Measurements from ENCODE around the gene ZNF804A.

Gene ZNF804A

DNA sequence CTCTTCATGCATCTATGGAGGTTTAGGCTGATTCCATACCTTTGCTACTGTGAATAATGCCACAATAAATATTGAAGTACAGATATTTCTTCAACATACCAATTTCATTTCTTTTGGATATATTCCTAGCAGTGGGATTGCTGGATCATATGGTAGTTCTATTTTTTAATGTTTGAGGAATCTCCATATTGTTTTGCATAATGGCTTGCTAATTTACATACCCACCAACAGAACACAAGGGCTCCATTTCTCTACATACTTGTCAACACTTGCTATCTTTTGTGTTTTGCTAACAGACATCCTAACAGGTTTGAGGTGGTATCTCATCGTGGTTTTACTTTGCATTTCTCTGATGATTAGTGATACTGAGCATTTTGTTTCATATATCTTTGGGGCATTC lies 253.2 kb downstream of the ZNF804A start:
- TF ChIP-seq, protein P1, sequence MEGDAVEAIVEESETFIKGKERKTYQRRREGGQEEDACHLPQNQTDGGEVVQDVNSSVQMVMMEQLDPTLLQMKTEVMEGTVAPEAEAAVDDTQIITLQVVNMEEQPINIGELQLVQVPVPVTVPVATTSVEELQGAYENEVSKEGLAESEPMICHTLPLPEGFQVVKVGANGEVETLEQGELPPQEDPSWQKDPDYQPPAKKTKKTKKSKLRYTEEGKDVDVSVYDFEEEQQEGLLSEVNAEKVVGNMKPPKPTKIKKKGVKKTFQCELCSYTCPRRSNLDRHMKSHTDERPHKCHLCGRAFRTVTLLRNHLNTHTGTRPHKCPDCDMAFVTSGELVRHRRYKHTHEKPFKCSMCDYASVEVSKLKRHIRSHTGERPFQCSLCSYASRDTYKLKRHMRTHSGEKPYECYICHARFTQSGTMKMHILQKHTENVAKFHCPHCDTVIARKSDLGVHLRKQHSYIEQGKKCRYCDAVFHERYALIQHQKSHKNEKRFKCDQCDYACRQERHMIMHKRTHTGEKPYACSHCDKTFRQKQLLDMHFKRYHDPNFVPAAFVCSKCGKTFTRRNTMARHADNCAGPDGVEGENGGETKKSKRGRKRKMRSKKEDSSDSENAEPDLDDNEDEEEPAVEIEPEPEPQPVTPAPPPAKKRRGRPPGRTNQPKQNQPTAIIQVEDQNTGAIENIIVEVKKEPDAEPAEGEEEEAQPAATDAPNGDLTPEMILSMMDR (conservative IDR thresholded peaks at IDR 0.05; ENCODE audit: low read depth, low read length), result no peak
- no peaks in the 10 kb centered on the region for H4K20me1 ChIP-seq (ENCODE audit: insufficient read depth)

DNA sequence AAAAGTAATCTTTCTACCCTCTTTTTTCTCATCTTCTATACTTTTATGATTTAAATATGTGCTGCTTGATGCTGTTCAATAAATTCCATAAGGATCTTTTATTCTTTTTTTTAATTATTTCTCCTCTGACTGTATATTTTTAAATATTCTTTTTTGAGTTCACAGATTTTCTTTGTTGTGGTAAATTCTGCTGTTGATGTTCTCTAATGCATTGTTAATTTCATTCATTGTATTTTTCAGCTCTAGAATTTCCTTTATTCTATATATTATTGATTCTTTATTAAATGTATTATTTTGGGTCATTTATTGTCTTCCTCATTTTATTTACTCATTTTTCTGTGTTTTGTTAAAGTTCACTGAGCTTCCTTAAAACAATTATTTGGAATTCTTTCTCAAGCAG lies 260.9 kb downstream of the ZNF804A start:
- Histone ChIP-seq H3K79me2 (ENCODE audit: insufficient read depth, low read depth) (peaks cover 5% of the 10 kb centered on the region), H2AFZ (ENCODE audit: low read depth) (no peak overlapping the region)
- TF ChIP-seq, protein P1 (conservative IDR thresholded peaks at IDR 0.05; ENCODE audit: low read depth, low read length), result no peak

More for the DNA sequence above, 253.2 kb downstream of the ZNF804A start:
- H2AFZ ChIP-seq (ENCODE audit: low read depth), result no peak overlapping the region
- H3K79me2 ChIP-seq (ENCODE audit: insufficient read depth, low read depth), result no peaks in the 10 kb centered on the region
- no peak overlapping the region for H3K9ac ChIP-seq
- no peak overlapping the region for H3K4me2 ChIP-seq
- H3K4me1 ChIP-seq (ENCODE audit: low read depth, poor library complexity, severe bottlenecking), result peaks cover 6% of the 10 kb centered on the region
- H3K27me3 ChIP-seq (ENCODE audit: insufficient read depth, low read depth), result no peaks in the 10 kb centered on the region
- no peak overlapping the region for H3K4me3 ChIP-seq (IDR thresholded peaks at IDR 0.05; ENCODE audit: insufficient read depth, low read depth, low read length)
- H3K36me3 ChIP-seq (ENCODE audit: insufficient read depth), result no peaks in the 10 kb centered on the region
- H3K27ac ChIP-seq, result no peak overlapping the region

DNA sequence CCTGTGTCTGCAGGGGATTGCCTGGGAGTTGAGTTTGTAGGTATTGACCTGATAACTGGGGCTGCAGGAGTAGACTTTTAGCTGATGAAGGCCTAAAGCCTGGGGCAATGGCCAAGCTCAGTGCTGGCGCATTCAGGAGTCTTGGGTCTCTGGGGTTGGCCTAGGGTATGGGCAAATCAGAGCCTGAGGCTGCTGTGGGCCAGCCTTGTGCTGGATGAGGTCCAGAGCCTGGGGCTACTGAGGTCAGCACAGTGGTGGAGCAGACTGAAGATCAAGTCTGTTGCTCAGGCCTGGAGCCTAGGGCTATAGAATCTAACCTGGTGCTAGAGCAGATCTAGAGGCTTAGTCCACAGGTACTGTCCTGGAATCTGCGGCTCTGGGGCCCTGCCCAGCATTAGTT lies 262.4 kb downstream of the ZNF804A start:
- Histone ChIP-seq H3K4me2 (no peak overlapping the region), H3K4me3 (IDR thresholded peaks at IDR 0.05; ENCODE audit: insufficient read depth, low read depth, low read length) (no peak overlapping the region), H3K27ac (no peak overlapping the region), H3K9ac (no peak overlapping the region), H3K4me1 (ENCODE audit: low read depth, poor library complexity, severe bottlenecking) (no peaks in the 10 kb centered on the region), H2AFZ (ENCODE audit: low read depth) (no peak overlapping the region), H3K27me3 (ENCODE audit: insufficient read depth, low read depth) (no peaks in the 10 kb centered on the region), H3K79me2 (ENCODE audit: insufficient read depth, low read depth) (peaks cover 5% of the 10 kb centered on the region), H4K20me1 (ENCODE audit: insufficient read depth) (no peaks in the 10 kb centered on the region), H3K36me3 (ENCODE audit: insufficient read depth) (no peaks in the 10 kb centered on the region)
- TF ChIP-seq, protein P1 (conservative IDR thresholded peaks at IDR 0.05; ENCODE audit: low read depth, low read length), result no peak

More for the DNA sequence above, 260.9 kb downstream of the ZNF804A start:
- H3K4me2 ChIP-seq, result no peak overlapping the region
- no peaks in the 10 kb centered on the region for H4K20me1 ChIP-seq (ENCODE audit: insufficient read depth)
- no peaks in the 10 kb centered on the region for H3K27me3 ChIP-seq (ENCODE audit: insufficient read depth, low read depth)
- no peak overlapping the region for H3K9ac ChIP-seq
- no peaks in the 10 kb centered on the region for H3K36me3 ChIP-seq (ENCODE audit: insufficient read depth)
- H3K27ac ChIP-seq, result no peak overlapping the region
- H3K4me3 ChIP-seq (IDR thresholded peaks at IDR 0.05; ENCODE audit: insufficient read depth, low read depth, low read length), result no peak overlapping the region
- H3K4me1 ChIP-seq (ENCODE audit: low read depth, poor library complexity, severe bottlenecking), result no peaks in the 10 kb centered on the region

DNA sequence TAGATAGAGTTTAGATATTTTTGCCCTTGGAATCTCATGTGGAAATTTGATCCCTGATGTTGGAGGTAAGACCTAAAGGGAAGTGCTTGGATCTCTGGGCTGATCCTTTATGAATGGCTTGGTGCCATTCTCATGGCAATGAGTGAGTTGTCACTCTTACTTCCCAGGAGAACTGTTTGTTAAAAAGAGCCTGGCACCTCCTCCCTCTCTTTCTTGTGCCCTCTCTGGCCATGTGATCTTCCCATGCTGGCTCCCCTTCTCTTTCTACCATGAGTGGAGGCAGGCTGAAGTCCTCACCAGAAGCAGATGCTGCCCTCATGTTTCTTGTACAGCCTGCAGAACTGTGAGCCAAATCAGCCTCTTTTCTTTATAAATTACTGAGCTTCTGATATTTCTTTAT lies 276.9 kb downstream of the ZNF804A start:
- no peak overlapping the region for H2AFZ ChIP-seq (ENCODE audit: low read depth)
- no peaks in the 10 kb centered on the region for H3K4me1 ChIP-seq (ENCODE audit: low read depth, poor library complexity, severe bottlenecking)
- H3K9ac ChIP-seq, result no peak overlapping the region
- H3K27me3 ChIP-seq (ENCODE audit: insufficient read depth, low read depth), result no peaks in the 10 kb centered on the region
- TF ChIP-seq, protein P1 (conservative IDR thresholded peaks at IDR 0.05; ENCODE audit: low read depth, low read length), result no peak
- H3K4me2 ChIP-seq, result no peak overlapping the region
- no peaks in the 10 kb centered on the region for H3K36me3 ChIP-seq (ENCODE audit: insufficient read depth)
- H3K79me2 ChIP-seq (ENCODE audit: insufficient read depth, low read depth), result no peaks in the 10 kb centered on the region
- no peak overlapping the region for H3K27ac ChIP-seq
- H3K4me3 ChIP-seq (IDR thresholded peaks at IDR 0.05; ENCODE audit: insufficient read depth, low read depth, low read length), result no peak overlapping the region
- H4K20me1 ChIP-seq (ENCODE audit: insufficient read depth), result no peaks in the 10 kb centered on the region
